Endothelial cell of umbilical vein (primary cell): ENCODE measurements around the gene ANKRD61. TPM values are rescaled to one million over a fixed set of nuclear protein-coding genes. Genes with fewer than 3 reads are reported as not detected.
A peak's percentile ranks its signal among the peaks of the same experiment; 100 is the strongest.

Source experiments
- BruUV-seq: library from RNA; stranded (reverse); fragments of 400-500 nt; replicated peaks from 2 replicates; lab custom pipeline; 2021; lab: Mats Ljungman, UMichigan
- CTCF ChIA-PET: fragments of 300-600, 350-600 bp; sonication (Branson Sonifier 250); formaldehyde crosslinking; loops from one replicate; lab custom pipeline; 2021; ENCODE audit warnings: antibody characterized with exemption, inconsistent platforms; lab: Charles Lee
- POLR2A ChIA-PET: fragments of 300-600, 350-600 bp; sonication (Branson Sonifier 250); formaldehyde crosslinking; loops from one replicate; lab custom pipeline; 2021; ENCODE audit warnings: antibody characterized with exemption, inconsistent platforms; lab: Charles Lee
- DNase-seq: peaks from one replicate; pipeline ENCODE4 v3.0.0-alpha.2; 2011; ENCODE audit warnings: low read depth, low spot score
- FAIRE-seq: peaks from 2 replicates; lab custom pipeline; 2011; peaks lifted over from hg19 to GRCh38; lab: Jason Lieb, UNC
- H2AFZ ChIP-seq: 2 replicates; pipeline ENCODE4 v1.6.0; 2012; ENCODE audit warnings: low read depth, low read length, control low read depth, inconsistent platforms
- H3K27ac ChIP-seq: 2 replicates; pipeline ENCODE4 v1.5.1; 2011; ENCODE audit warnings: low read depth, mild to moderate bottlenecking, control low read depth, low read length, moderate library complexity; ENCODE audit not compliant: insufficient read depth
- H3K27me3 ChIP-seq, 2 experiments: 2 replicates each; pipeline versions ENCODE4 v1.6.0 to v1.6.1; 2011; ENCODE audit warnings: low read length in 2 of 2, mixed read lengths in 1 of 2; ENCODE audit not compliant: control insufficient read depth in 2 of 2, insufficient read depth in 2 of 2
- H3K36me3 ChIP-seq, 2 experiments: 2 replicates in 1 of 2; 3 replicates in 1 of 2; pipeline ENCODE4 v1.5.1; 2011; ENCODE audit warnings: low read length in 2 of 2, mild to moderate bottlenecking in 1 of 2, moderate library complexity in 1 of 2; ENCODE audit not compliant: control insufficient read depth in 2 of 2, insufficient read depth in 2 of 2; ENCODE audit errors: extremely low read depth in 1 of 2
- H3K4me1 ChIP-seq: 3 replicates; pipeline ENCODE4 v1.5.1; 2011; ENCODE audit warnings: mild to moderate bottlenecking, low read length; ENCODE audit not compliant: control insufficient read depth, insufficient read depth; ENCODE audit errors: extremely low read depth
- H3K4me2 ChIP-seq: 2 replicates; pipeline ENCODE4 v1.6.1; 2011; ENCODE audit warnings: low read length, control low read depth, mixed read lengths; ENCODE audit not compliant: insufficient read depth
- H3K4me3 ChIP-seq, 3 experiments: fragments of 200-600 bp in 1 of 3; sonication (generic), shearing (Covaris generic) in 1 of 3; replicated peaks in 1 of 3; 2 replicates each; pipeline ENCODE4 v1.5.1; 2011 to 2016; ENCODE audit warnings: control low read depth in 3 of 3, low read length in 3 of 3, mild to moderate bottlenecking in 2 of 3, inconsistent platforms in 1 of 3, low read depth in 1 of 3, moderate library complexity in 1 of 3; ENCODE audit not compliant: insufficient read depth in 1 of 3
- H3K79me2 ChIP-seq: 2 replicates; pipeline ENCODE4 v1.6.0; 2012; ENCODE audit warnings: low read length, inconsistent platforms; ENCODE audit not compliant: control insufficient read depth, insufficient read depth
- H3K9ac ChIP-seq: replicated peaks from 2 replicates; pipeline ENCODE3; 2011; ENCODE audit warnings: low read length, control low read depth; ENCODE audit not compliant: insufficient read depth; ENCODE audit errors: extremely low read depth
- H3K9me1 ChIP-seq: replicated peaks from 3 replicates; pipeline ENCODE4 v1.6.0; 2011; ENCODE audit warnings: mild to moderate bottlenecking, low read length; ENCODE audit not compliant: control insufficient read depth, insufficient read depth; ENCODE audit errors: extremely low read depth
- H3K9me3 ChIP-seq: replicated peaks from 2 replicates; pipeline ENCODE4 v1.5.1; 2012; ENCODE audit warnings: low read length, inconsistent platforms; ENCODE audit not compliant: control insufficient read depth, insufficient read depth
- H4K20me1 ChIP-seq: replicated peaks from 2 replicates; pipeline ENCODE3; 2011; ENCODE audit warnings: mild to moderate bottlenecking, low read length; ENCODE audit not compliant: control insufficient read depth, insufficient read depth; ENCODE audit errors: extremely low read depth
- CTCF ChIP-seq, 2 donors: IDR thresholded peaks; 1 replicate in 1 of 2; 2 replicates in 1 of 2; pipeline ENCODE4 v1.5.1; 2011; ENCODE audit warnings: low read length in 2 of 2, mild to moderate bottlenecking in 2 of 2, moderate library complexity in 2 of 2, control low read depth in 1 of 2, inconsistent platforms in 1 of 2, low read depth in 1 of 2; ENCODE audit not compliant: insufficient read depth in 1 of 2; ENCODE audit errors: extremely low read depth in 1 of 2
- EZH2 ChIP-seq: IDR thresholded peaks from 2 replicates; pipeline ENCODE4 v1.6.1; 2012; ENCODE audit warnings: borderline replicate concordance, low read depth, mild to moderate bottlenecking, moderate library complexity, low read length, inconsistent platforms; ENCODE audit not compliant: severe bottlenecking
- FOS ChIP-seq: IDR thresholded peaks from 2 replicates; pipeline ENCODE4 v1.6.1; 2011; ENCODE audit warnings: mild to moderate bottlenecking, low read length, moderate library complexity, borderline replicate concordance; ENCODE audit not compliant: insufficient read depth
- GATA2 ChIP-seq: IDR thresholded peaks from 2 replicates; pipeline ENCODE4 v1.7.0; 2011; ENCODE audit warnings: low read depth, mild to moderate bottlenecking, moderate library complexity, mixed read lengths, low read length; ENCODE audit not compliant: insufficient read length, insufficient read depth
- JUN ChIP-seq: IDR thresholded peaks from 2 replicates; pipeline ENCODE4 v1.6.1; 2011; ENCODE audit warnings: borderline replicate concordance, low read depth; ENCODE audit not compliant: insufficient read length, insufficient read depth
- MAX ChIP-seq: IDR thresholded peaks from 2 replicates; pipeline ENCODE4 v1.6.1; 2011; ENCODE audit not compliant: insufficient read depth, insufficient read length
- MYC ChIP-seq: IDR thresholded peaks from one replicate; pipeline ENCODE4 v1.6.1; 2011; ENCODE audit warnings: mild to moderate bottlenecking, low read depth, low read length
- POLR2A ChIP-seq: IDR thresholded peaks from 2 replicates; pipeline ENCODE4 v1.6.1; 2012; ENCODE audit warnings: low read depth, mild to moderate bottlenecking, control low read depth, low read length
- POLR2AphosphoS5 ChIP-seq: IDR thresholded peaks from 2 replicates; pipeline ENCODE4 v1.6.1; 2012; ENCODE audit warnings: low read depth, mild to moderate bottlenecking, control low read depth, low read length, moderate library complexity; ENCODE audit not compliant: insufficient read depth
- dilution Hi-C: fragments of 300-500 bp; cut with MboI; formaldehyde crosslinking; loops from one replicate; pipeline ENCODE4 v1.15.0; 2019; ENCODE audit warnings: low sequenced_read_pairs; ENCODE audit not compliant: extremely low pct_ligation_motif_present
- intact Hi-C: fragments of 100-400 bp; cut with micrococcal nuclease; formaldehyde crosslinking; loops from one replicate; pipeline ENCODE4 v1.10.0; 2022
- polyA plus RNA-seq, 4 experiments: library from polyadenylated mRNA; depleted of rRNA in 3 of 4; stranded (reverse) in 3 of 4; unstranded in 1 of 4; fragments of >200 nt; gene quantifications; 2 replicates each; pipeline versions ENCODE4 v1.2.1 to v1.2.3, GENCODE V29; 2011 to 2012; ENCODE audit warnings: missing spikeins in 1 of 4
- total RNA-seq: library from RNA; stranded (reverse); gene quantifications from 2 replicates; pipeline ENCODE4 v1.2.3, GENCODE V29; 2021

ANKRD61 gene
- total and polyA plus RNA-seq, 2 donors (not counting 3 experiments of a cell fraction or from before 2014, with no cell fraction given) = 0.18 to 0.53 TPM

- no peaks in the 10 kb centered on the region for H3K27me3 ChIP-seq
- no peaks in the 10 kb centered on the region for H3K79me2 ChIP-seq
- no peak overlapping the region for H3K27ac ChIP-seq
- ChIA-PET CTCF (interaction anchor here (0.6 to 1.9 kb wide), 31 partner anchors 11 to 447 kb away, joined by 3 to 29 read pairs (median 4); partner anchors contain the start of genes AIMP2 and PMS2), POLR2A (interaction anchor here (0.6 kb wide), 1 partner anchor 21 kb away, joined by 3 read pairs; no protein-coding TSS in a partner anchor)
- TF ChIP-seq POLR2AphosphoS5 = no peak
- peak; percentile 30 to 53 for TF ChIP-seq CTCF (IDR thresholded peaks at IDR 0.05; ENCODE audit: extremely low read depth in 1 of 2, insufficient read depth in 1 of 2, low read depth in 1 of 2, low read length in 2 of 2)
- intact Hi-C loops = loop anchor here (1.0 to 10.0 kb wide), 3 partner anchors 109 to 325 kb away; no protein-coding TSS in a partner anchor
- BruUV-seq = no TSS peak
- H3K9me3 ChIP-seq = no peaks in the 10 kb centered on the region
- H3K9me1 ChIP-seq = no peaks in the 10 kb centered on the region
- peaks cover 7 to 13% of the 10 kb centered on the region in 2 experiments for H3K36me3 ChIP-seq
- DNase-seq (peak; percentile 74), FAIRE-seq (peak; percentile 79)
- no peaks in the 10 kb centered on the region for H3K4me1 ChIP-seq
- H3K4me3 ChIP-seq = no peak overlapping the region
- H3K9ac ChIP-seq = no peak overlapping the region
- no peak overlapping the region for H3K4me2 ChIP-seq
- H2AFZ ChIP-seq = no peak overlapping the region
- H4K20me1 ChIP-seq = no peaks in the 10 kb centered on the region
- dilution Hi-C loops = no loop called here
Observed at GRCh38 chr7:5997210-5997808, 33.9 kb upstream of the ANKRD61 start.

- POLR2A ChIA-PET = no interaction called here
- dilution Hi-C loops (no loop called here), intact Hi-C loops (no loop called here)
- Histone ChIP-seq H2AFZ (no peak overlapping the region), H3K27ac (no peak overlapping the region), H3K9me1 (no peaks in the 10 kb centered on the region), H3K4me3 (no peak overlapping the region), H4K20me1 (no peaks in the 10 kb centered on the region), H3K9ac (no peak overlapping the region), H3K27me3 (no peaks in the 10 kb centered on the region), H3K36me3 (peaks cover 0 to 4% of the 10 kb centered on the region in 2 experiments), H3K4me1 (peaks cover 5% of the 10 kb centered on the region), H3K79me2 (peaks cover 29% of the 10 kb centered on the region), H3K9me3 (no peaks in the 10 kb centered on the region), H3K4me2 (no peak overlapping the region)
- no TSS peak for BruUV-seq
- DNase-seq = no peak
- no peak for TF ChIP-seq GATA2
- TF ChIP-seq EZH2 = no peak
- no peak for TF ChIP-seq POLR2A
- TF ChIP-seq MYC = no peak
- no peak for TF ChIP-seq POLR2AphosphoS5
- no peak for TF ChIP-seq FOS
- no peak for TF ChIP-seq MAX
- TF ChIP-seq JUN = no peak
- no peak for TF ChIP-seq CTCF (IDR thresholded peaks at IDR 0.05; ENCODE audit: extremely low read depth in 1 of 2, insufficient read depth in 1 of 2, low read depth in 1 of 2, low read length in 2 of 2)
- no peak for FAIRE-seq
- CTCF ChIA-PET = interaction anchor here (1.4 to 4.0 kb wide), 2 partner anchors 10 to 153 kb away, joined by 4 to 29 read pairs; no protein-coding TSS in a partner anchor
Observed at GRCh38 chr7:6007386-6007785, 23.8 kb upstream of the ANKRD61 start.
